NCI-H345 (cell line): ENCODE data around the gene RAD50.
"Not testable (repeated sequence)": the region's sequence is repeated elsewhere in the genome, so short reads cannot be mapped to it uniquely, and the experiment has no call there.

Experiments used
- DNase-seq: peaks from one replicate; lab custom pipeline; 2025; lab: John Stamatoyannopoulos, UW

The RAD50 gene

DNA sequence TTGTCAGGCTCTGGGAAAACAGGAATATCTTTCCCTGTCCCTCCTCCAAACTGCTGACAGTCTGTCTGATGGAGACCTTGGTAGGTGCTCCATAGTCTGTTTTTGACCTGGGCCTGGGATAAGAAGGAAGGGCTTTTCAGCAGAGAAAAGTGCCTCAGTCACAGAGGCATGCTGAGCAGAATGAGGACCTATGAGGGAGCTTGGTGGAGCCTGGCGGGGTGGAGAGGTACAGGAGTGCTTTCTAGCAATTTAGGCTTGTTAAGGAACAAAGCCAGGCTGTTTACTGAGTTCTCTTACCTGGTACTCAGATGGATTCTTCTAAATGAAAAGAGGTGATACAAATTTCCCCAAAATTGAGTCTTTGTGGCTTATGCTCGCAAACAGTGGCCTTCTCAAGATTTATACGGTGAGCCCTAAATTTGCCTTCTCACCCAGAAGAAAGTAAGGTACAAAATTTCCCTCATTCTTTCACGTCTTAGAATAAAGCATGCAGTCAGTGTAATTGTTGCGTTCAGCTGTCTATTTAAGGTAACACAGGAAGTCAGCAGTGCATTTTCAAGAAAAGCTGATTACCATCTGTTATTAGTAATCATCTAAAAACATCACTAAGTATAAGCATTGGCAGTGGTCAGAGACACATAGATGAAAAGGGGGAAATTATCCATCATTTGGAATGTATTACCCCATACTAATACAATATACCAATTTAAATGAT lies 72.6 kb downstream of the RAD50 start:
- no peak for DNase-seq

DNA sequence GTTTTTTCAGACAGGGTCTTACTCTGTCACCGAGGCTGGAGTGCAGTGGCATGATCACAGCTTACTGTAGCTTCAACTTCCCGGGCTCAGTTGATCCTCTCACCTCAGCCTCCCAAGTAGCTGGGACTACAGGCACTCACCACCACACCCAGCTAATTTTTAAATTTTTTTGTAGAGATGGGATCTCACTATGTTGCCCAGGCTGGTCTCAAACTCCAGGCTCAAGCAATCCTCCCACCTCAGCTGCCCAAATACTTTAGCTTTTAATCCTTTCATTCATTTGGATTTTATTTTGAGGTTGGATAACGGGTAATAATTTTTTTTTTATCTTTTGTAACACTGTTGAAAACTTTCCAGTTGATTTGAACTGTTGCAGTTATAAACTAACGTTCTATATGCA lies 76.8 kb downstream of the RAD50 start:
- not testable (repeated sequence) for DNase-seq

DNA sequence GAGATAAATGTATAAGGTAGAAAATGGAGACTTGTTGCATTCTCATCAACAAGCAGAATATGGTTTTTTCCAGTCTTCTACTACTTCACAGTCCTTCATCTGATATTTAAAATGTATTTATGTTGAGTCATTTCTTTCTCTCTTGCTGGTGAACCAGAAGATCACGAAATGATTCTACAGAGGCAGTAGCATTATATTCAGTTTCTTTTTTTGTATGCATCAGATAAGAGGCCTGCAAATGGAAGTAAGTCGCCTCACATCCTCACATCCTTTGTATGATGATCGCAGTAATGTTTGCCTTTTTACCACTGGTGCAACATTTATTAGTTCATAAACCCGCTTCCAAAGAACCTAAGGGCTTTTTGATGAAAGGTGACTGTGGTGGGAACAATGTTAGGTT lies 79.1 kb downstream of the RAD50 start:
- DNase-seq, result no peak

DNA sequence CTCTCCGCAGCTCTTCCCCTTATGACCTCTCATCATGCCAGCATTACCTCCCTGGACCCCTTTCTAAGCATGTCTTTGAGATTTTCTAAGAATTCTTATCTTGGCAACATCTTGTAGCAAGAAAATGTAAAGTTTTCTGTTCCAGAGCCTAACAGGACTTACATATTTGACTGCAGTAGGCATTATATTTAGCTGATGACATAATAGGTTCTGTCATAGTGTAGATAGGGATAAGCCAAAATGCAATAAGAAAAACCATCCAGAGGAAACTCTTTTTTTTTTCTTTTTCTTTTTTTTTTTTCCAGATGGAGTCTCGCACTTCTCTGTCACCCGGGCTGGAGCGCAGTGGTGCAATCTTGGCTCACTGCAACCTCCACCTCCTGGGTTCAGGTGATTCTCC lies 80.5 kb downstream of the RAD50 start:
- no peak for DNase-seq

DNA sequence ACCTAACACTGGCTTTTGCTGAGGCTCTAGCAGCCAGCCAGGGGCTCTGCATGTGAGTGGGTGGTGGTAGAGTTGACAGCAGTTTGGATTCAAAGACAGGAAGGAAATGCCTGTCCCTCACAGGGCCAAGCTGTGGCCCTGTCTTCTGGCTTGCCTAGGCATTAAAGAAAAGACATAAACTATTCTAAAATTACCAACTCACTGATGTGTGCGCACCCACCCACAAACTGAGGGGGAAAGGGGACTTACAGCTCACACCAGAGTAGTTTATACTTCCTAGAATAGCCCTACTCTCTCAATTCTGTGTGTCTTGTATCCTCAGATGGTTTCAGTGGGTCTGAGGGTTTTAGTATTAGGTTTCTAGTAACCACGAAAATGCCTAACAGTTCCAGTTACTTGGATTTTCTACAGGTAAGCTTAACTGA lies 82.9 kb downstream of the RAD50 start:
- DNase-seq, result no peak

DNA sequence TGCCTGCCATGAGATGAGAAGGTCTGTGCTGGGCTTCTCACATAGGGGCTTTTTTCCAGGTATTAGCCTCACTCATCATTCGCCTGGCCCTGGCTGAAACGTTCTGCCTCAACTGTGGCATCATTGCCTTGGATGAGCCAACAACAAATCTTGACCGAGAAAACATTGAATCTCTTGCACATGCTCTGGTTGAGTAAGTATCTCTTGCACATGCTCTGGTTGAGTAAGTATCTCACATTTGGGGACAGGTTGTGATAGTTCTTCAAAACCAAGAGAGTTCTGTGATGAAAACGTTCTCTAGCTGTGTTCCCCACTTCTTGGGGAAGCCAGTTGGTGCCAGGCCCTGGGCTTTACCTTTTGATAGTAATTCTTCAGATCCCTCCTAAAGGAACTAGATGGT lies 83.8 kb downstream of the RAD50 start:
- no peak for DNase-seq

DNA sequence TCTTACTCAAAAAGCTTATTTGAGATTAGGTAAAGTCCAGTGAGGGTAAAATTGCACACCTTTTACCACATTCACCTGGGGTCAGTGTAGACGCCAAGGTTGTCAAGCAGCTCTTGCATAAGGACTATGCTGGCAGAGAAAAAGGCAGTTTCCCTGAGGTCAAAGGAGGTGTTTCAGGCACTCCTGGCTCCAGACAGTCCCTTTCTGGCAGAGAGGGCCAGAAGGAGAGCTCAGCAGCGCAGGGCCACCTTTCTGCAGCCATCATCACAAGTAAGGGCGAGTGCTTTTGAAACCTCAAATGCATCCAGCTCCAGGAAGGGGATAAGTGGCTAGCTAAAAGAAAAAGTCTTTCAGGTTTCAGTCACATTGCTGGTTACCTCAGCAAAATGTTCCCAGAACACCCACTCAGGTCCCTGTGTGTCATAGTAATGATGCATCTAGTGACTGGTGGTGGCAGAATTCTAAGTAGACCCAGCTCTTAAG lies 84.5 kb downstream of the RAD50 start:
- DNase-seq, result no peak

DNA sequence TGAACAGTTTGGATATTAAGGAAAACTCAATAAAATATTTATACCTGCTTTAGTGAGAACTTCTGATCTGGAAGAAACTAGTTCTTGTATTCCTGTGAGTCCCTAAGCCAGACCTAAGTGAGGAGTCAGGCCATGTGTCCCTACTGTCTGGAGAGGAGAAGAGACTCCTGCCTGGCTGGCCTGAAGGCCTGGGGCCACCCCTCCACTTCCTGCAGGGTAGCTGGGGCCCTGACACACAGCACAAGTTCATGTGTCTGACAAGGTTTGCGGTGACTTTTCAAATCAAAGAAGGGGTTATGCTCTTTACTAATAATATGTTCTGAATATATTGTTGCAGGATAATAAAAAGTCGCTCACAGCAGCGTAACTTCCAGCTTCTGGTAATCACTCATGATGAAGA lies 85.1 kb downstream of the RAD50 start:
- no peak for DNase-seq

DNA sequence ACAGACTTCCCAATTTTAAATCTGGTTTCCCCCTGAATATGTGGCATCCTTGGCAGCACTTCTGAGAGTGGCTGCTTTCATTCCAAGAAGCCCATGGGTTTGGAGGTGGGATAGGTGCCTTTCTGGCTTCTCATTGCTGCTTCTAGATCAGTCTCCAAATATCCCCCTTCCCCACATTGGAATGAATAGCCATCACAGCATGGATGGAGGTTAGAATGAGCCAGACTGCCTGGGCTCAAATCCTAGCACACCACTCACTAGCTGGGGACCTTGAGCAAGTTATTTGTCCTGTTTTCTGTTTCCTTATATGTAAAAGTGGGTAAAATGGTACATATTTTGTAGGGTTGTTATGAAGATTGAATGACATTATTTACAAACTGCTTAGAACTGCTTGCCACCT lies 87.4 kb downstream of the RAD50 start:
- DNase-seq, result no peak

DNA sequence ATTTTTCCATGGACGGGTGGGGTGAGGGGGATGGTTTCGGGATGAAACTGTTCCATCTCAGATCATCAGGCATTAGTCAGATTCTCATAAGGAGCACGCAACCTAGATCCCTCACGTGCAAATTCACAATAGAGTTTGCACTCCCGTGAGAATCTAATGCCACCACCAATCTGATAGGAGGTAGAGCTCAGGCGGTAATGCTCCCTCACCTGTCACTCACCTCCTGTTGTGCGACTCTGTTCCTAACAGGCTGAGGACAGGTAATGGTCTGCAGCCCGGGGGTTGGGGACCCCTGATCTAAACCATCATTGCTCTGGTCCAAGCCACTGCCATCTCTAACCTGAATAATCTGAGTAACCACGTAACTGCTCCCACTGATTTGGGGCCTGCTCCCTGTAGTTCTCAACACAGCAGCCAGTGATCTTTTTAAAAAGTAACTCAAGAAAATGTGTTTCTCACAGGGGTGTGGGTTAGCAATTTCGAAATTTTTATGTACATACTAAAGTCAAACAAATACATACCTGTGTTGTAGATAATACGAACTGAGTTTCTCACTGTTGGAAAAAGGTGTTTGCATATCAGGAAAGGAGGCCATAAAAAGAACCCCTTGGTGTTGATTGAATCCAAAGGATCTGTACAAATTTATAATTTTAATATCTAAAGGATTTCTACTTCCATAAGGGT lies 89.9 kb downstream of the RAD50 start:
- no peak for DNase-seq

DNA sequence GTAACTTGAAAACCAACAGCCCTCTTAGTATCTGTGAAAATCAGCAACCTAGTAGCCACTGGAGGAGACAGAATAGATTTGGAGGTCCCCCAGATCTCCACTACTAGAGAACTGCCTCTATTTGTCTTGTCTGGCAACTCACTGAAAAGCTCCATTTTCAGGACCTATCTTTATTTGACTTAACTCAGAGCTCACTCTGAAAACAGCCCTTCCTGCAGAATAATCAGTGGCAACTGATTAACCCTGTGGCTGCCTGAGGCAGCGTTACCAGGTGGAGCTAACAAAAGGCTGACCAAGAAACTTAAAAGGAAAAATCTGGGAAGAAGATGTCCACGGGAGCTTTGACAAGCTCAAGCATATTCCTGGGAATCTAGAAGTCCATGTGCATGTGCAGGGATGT lies 90.7 kb downstream of the RAD50 start:
- no peak for DNase-seq

DNA sequence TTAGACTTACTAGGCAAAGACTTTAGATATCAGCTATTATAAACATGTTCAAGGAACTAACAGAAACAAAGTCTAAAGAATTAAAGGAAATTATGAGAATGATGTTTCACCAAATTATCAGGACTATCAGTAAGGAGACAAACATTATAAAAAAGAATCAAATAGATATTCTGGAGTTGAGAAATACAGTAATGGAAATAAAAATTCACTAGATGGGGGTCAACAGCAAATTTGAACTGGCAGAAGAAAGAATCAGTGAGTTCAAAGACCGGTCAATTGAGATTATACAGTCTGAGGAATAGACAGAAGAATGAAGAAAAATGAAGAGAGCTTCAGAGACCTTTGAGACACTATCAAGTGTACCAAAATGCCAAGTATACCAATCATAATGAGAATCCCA lies 91.6 kb downstream of the RAD50 start:
- no peak for DNase-seq

DNA sequence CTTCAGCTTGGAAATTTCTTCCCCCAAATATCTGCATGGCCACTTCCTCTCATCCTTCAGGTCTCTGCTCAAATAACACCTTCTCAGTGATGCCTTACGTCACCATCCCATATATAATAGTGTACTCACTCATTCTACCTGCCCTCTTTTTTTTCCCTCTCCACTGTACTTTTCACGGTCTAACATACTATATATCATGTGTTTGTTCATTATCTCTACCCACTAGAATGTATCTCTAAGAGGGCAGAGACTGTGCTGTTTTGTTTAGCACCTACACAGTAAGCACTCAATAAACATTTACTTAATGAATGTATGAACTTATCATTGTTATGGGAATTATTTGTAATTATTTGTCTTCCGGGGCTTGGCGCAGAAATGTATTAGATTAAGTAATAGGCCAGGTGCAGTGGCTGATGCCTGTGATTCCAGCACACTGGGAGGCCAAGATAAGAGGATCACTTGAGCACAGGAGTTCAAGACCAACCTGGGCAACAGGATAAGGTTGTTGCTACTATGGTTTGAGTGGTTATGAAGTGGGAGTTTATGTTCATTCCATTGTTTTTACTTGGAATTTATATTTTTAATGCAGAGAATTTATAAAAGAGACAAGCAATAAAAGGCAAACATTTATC lies 95.2 kb downstream of the RAD50 start:
- DNase-seq, result no peak

DNA sequence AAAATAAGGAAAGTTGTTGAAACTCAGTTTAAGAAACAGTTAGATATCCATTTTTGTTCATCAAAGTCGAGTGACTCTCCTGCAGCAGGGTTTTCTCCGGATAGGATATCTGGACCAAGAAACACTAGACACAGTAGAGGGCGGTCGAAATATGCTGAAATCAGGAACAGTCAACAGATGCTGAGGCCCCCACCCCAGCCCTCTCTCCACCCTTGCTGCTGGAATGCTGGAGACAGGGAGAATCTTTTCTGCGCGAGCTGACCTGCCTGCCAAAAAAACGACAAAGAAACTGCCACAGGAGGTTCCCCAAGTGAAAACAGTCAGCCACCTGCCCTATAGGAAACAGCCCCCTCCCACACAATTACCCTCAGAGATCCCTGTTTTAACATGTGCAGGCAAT lies 96.9 kb downstream of the RAD50 start:
- no peak for DNase-seq

DNA sequence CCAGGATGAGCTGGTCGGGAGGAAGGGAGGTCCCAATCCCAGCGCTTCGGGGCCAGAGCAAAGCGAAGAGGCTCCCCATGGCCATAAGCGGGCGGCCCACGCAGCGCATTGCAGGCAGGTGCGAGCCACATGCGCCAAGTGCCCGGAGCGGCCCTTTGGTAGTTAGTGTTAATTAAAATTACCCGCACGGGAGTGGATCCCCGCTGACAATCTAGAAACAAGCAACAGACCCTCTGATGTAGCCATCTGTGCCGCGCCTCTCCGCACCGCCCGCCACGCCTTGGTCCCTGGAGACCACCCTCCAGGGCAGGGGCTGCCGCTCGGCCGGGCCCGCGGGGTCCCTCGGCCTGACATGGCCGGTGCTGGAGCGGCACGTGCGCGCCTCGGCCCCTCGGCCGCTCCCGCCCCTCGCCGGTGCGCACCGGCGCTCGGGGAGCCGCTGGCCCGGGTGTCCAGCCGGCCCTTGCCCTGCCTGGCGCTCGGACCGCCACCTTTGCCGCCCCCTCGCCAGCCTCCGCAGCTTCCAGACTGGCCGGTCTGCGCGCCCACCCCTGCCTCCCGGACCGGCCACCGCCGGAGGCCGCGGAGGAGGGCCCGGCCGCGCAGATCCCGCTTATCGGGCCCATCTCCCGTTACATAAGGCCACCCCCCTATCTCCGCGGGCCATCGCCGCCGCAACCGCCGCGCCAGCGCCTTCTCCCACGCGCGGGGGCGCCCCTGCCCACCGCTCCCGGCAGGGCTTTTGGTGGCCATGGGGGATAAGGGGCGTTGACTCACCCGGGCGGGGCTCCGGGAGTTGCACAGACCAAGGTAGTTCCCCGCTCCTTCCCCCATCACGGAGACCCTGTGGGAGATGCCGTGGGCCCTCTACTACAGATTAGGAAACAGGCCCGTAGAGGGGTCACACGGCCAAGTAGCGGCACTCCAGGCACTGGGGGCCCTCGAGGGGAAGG lies 99.3 kb downstream of the RAD50 start:
- no peak for DNase-seq

DNA sequence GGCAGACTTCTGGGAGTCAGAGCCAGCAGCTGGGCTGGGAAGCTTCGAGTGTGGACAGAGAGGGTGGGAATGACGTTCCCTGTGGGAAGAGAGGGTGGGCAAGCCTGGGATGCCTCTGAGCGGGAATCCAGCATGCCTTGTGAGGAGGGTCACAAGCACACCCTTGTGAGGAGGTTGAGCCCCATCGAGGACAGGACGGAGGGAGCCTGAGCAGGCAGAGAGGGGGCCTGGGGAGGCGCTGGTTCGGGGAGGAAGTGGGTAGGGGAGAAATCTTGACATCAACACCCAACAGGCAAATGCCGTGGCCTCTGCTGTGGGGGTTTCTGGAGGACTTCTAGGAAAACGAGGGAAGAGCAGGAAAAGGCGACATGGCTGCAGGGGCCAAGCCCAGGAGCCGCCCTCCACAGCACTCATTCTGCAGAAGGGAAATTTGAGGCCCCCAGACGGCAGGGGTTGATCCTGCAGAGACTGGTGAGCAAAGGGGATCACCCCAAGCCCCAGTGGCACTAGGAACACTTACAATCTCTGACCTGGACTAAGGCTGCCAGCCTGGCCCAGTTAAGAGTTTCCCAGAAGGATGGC lies 100.1 kb downstream of the RAD50 start:
- no peak for DNase-seq

DNA sequence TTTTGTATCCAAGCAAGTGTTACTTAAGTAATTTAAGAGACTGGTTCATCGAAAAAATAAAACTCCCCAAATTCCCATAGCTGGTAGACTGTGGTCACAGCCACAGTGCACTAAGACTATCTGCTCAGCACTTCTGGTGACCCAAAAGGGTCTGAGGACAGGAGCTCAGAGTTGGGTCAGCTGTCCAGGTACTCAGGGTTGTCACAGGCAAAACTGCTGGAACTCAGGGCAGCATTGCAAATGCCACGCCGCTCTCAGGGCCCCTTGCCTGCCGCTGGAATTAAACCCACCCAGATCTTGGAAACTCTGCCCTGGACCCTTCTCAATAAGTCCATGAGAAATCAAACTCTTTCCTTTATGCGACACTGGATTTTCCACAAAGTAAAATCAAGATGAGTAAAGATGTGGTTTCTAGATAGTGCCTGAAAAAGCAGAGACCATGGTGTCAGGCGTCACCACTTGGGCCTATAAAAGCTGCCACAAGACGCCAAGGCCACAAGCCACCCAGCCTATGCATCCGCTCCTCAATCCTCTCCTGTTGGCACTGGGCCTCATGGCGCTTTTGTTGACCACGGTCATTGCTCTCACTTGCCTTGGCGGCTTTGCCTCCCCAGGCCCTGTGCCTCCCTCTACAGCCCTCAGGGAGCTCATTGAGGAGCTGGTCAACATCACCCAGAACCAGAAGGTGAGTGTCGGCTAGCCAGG lies 101.1 kb downstream of the RAD50 start, which contains the start of gene IL13:
IL13 (plus strand) TSS at position 498 of the 705 bp plus-strand sequence; CDS start at position 512, 14 bp downstream.
- DNase-seq, result no peak

DNA sequence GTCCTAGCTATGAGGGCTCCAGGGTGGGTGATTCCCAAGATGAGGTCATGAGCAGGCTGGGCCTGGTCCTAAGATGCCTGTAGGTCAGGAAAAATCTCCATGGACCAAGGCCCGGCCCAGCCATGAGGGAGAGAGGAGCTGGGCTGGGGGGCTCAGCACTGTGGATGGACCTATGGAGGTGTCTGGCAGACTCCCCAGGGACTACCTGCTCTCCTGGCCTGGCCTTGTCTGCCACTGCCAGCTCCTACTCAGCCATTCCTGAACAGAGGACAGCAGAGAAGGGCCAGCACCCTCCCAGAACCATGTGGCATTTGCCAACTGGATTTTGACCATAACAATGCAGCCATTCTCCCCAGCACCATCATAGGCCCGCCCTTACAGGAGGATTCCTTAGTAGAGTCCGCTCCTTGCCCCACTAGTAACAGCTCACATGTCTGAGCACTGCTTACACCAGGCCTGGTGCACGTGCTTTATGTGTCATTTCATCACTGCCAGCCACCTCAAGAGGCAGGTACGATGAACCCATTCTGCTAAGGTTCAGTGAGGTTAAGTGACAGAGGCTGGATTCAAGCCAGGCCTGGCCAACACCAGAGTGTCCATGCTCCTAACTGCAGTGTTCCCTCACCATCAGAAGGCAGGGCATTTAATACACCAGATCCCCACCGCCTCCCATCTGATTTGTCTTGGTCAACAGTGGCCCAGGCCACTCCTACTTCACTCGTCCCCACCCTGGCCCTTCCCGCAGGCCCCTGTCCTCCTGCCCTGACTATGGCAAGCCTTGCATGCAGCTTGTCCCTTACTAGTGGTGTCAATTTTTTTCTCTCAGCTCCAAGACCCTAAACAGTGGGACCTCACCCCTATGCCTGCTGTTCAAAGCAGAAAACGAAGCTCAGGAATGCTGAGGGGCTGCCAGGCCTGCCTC lies 101.9 kb downstream of the RAD50 start:
- DNase-seq, result no peak

DNA sequence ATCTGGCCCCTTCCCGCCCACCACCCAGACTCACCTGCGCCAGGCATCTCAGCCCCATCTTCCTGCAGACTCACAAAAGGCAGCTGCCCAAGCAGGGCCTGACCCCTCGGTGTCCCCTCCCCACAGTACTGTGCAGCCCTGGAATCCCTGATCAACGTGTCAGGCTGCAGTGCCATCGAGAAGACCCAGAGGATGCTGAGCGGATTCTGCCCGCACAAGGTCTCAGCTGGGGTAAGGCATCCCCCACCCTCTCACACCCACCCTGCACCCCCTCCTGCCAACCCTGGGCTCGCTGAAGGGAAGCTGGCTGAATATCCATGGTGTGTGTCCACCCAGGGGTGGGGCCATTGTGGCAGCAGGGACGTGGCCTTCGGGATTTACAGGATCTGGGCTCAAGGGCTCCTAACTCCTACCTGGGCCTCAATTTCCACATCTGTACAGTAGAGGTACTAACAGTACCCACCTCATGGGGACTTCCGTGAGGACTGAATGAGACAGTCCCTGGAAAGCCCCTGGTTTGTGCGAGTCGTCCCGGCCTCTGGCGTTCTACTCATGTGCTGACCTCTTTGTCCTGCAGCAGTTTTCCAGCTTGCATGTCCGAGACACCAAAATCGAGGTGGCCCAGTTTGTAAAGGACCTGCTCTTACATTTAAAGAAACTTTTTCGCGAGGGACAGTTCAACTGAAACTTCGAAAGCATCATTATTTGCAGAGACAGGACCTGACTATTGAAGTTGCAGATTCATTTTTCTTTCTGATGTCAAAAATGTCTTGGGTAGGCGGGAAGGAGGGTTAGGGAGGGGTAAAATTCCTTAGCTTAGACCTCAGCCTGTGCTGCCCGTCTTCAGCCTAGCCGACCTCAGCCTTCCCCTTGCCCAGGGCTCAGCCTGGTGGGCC lies 103.1 kb downstream of the RAD50 start:
- DNase-seq, result no peak
